Upper lobe of left lung (tissue), 6 donors: ENCODE data around the gene PLEKHM2. TPM values are rescaled to one million over a fixed set of nuclear protein-coding genes. Genes with fewer than 3 reads are reported as not detected.
A peak's percentile ranks its signal among the peaks of the same experiment; 100 is the strongest.

ENCODE experiments used
- ATAC-seq, 2 donors: fragments of 200-7000 bp; cut with Tn5 transposase; one replicate each; pipeline ENCODE4 v1.9.1; 2022; ENCODE audit warnings: mild to moderate bottlenecking in 2 of 2, moderate library complexity in 2 of 2; ENCODE audit not compliant: low FRiP score in 2 of 2
- DNase-seq, 2 donors: peaks; one replicate each; pipeline ENCODE4 v3.0.0-alpha.2; 2019 to 2020
- H3K27ac ChIP-seq, 4 donors: fragments of 200-600 bp; sonication (generic); one replicate each; pipeline ENCODE4 v1.5.1; 2016 to 2019
- H3K27me3 ChIP-seq, 4 donors: fragments of 200-600 bp; sonication (generic); one replicate each; pipeline ENCODE4 v1.5.1; 2017 to 2019
- H3K36me3 ChIP-seq, 4 donors: fragments of 200-600 bp; sonication (generic); one replicate each; pipeline ENCODE4 v1.5.1; 2016 to 2019
- H3K4me1 ChIP-seq, 4 donors: fragments of 200-600 bp; sonication (generic); one replicate each; pipeline ENCODE4 v1.5.1; 2018 to 2019
- H3K4me3 ChIP-seq, 4 donors: fragments of 200-600 bp; sonication (generic); one replicate each; pipeline ENCODE4 v1.5.1; 2017 to 2019; ENCODE audit warnings: mild to moderate bottlenecking in 2 of 4, moderate library complexity in 1 of 4
- H3K9me3 ChIP-seq, 4 donors: fragments of 200-600 bp; sonication (generic); one replicate each; pipeline ENCODE4 v1.5.1; 2018 to 2019
- EP300 ChIP-seq, 4 donors: sonication (generic); formaldehyde crosslinking; IDR thresholded peaks; one replicate each; pipeline ENCODE4 v1.5.1; 2017; ENCODE audit warnings: antibody characterized with exemption in 4 of 4, control low read depth in 2 of 4
- POLR2A ChIP-seq, 4 donors: fragments of 450-650 bp; IDR thresholded peaks; one replicate each; pipeline ENCODE4 v1.5.1; 2016 to 2017; ENCODE audit warnings: antibody characterized with exemption in 4 of 4, mild to moderate bottlenecking in 2 of 4
- POLR2AphosphoS5 ChIP-seq, 2 donors: sonication (generic); formaldehyde crosslinking; IDR thresholded peaks; one replicate each; pipeline ENCODE4 v1.5.1; 2017; ENCODE audit warnings: antibody characterized with exemption in 2 of 2
- WGBS, 2 donors: methylation state at CpG; one replicate each; pipeline ENCODE4 v1.1.5; 2017 to 2018; 5-methylcytosine and 5-hydroxymethylcytosine counted together
- total RNA-seq, 6 donors: library from RNA; depleted of rRNA in 4 of 6; stranded (reverse); fragments of >200 nt in 4 of 6; gene quantifications; one replicate each; pipeline versions ENCODE4 v1.1.0 to v1.2.1, GENCODE V29; 2016 to 2021
- TF ChIP-seq, protein P1 (sequence below), 6 experiments: fragments of 450-650 bp in 4 of 6; fragments of 200-600 bp in 2 of 6; sonication (generic) in 2 of 6; IDR thresholded peaks; one replicate each; pipeline ENCODE4 v1.5.1; 2016 to 2019; ENCODE audit warnings: antibody characterized with exemption in 6 of 6
- donor health status: DM: no; HTN: no; CAD: no; lungs with moderate emphysema.
- donor health status: DM: no; HTN: yes; CAD: no; lungs with severe emphysema.

PLEKHM2 gene
- total RNA-seq, 6 donors from 2014 or later: 50.3 to 120 (median 83.3) TPM

DNA sequence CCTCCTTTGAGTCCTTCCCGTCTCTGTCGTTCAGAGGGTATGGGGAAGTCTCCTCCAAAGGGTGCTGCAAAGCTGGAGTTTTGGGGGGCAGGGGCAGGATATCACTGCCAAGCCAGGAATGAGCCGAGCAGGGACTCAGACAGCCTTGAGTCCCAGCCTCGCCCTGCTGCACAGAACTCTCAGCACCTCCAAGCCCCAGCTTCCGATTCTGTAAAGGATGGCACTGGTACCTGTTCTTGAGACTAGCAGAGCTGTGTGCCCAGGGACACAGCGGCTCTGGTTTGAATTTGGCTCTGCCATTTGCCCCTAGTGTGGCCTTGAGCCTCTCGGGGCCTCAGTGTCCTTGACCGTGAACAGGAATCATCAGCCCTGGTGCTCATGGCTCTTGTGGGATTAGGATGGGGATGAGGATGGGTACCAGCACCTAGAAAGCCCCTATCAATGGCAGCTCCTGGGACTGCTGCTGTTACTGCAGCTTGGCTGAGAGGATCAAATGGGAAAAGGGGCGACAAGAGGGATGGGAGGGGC is 73.0 kb downstream of the PLEKHM2 start:
- ATAC-seq (no peak), DNase-seq (no peak)
- TF ChIP-seq, protein P1, sequence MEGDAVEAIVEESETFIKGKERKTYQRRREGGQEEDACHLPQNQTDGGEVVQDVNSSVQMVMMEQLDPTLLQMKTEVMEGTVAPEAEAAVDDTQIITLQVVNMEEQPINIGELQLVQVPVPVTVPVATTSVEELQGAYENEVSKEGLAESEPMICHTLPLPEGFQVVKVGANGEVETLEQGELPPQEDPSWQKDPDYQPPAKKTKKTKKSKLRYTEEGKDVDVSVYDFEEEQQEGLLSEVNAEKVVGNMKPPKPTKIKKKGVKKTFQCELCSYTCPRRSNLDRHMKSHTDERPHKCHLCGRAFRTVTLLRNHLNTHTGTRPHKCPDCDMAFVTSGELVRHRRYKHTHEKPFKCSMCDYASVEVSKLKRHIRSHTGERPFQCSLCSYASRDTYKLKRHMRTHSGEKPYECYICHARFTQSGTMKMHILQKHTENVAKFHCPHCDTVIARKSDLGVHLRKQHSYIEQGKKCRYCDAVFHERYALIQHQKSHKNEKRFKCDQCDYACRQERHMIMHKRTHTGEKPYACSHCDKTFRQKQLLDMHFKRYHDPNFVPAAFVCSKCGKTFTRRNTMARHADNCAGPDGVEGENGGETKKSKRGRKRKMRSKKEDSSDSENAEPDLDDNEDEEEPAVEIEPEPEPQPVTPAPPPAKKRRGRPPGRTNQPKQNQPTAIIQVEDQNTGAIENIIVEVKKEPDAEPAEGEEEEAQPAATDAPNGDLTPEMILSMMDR (IDR thresholded peaks at IDR 0.05): no peak
- TF ChIP-seq EP300 (IDR thresholded peaks at IDR 0.05) (no peak), POLR2A (IDR thresholded peaks at IDR 0.05) (no peak), POLR2AphosphoS5 (IDR thresholded peaks at IDR 0.05) (no peak)
- Histone ChIP-seq H3K27ac (peak overlapping the region in 2 of 4 donors; percentile 78 to 85), H3K36me3 (no peaks in the 10 kb centered on the region), H3K4me3 (no peak overlapping the region), H3K9me3 (no peaks in the 10 kb centered on the region), H3K27me3 (peaks cover 0 to 22% (median 16%) of the 10 kb centered on the region in 4 donors), H3K4me1 (peaks cover 16 to 40% (median 37%) of the 10 kb centered on the region in 4 donors)
- 60 to 78% methylated on average over 3 to 9 of the region's 9 CpGs for WGBS, 2 donors

DNA sequence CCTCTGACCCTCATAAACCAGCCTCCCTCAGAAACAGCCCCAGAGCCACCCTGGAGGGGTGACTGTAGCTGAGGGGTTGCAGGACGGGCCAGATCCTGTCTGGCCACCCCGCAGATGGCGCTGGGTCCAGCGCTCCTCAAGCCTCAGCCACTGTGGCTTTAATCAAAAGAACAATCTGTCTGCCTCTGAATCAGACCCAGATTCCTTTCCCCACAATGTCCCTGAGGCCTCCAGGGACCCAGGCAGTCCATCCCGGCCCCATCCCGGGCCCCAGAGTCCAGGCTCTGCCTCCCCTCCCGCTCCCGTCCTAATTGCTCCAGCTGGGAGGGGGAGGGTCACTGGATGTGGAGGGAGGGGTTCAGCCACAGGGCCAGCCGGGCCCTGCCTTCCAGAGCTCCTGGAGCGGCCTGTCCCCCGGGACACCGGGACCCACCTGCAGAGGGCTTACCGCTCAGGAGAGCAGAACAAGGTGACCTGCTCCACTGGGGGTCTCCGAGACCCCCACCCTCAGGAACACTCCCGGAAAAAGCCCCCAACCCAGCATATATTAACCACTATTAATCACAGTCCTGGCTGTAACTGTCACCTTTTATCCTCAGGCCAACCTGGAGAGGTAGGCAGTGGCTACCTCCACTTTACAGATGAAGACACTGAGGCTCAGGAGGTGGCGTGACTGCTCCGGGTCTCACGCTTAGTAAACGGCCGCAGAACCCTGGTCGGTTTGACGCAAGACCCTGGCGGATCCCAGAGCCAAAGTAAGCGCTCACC is 73.6 kb downstream of the PLEKHM2 start:
- 43% methylated on average over 18 to 20 of the region's 24 CpGs for WGBS, 2 donors
- peaks cover 16 to 40% (median 37%) of the 10 kb centered on the region in 4 donors for H3K4me1 ChIP-seq
- no peaks in the 10 kb centered on the region for H3K36me3 ChIP-seq
- peak overlapping the region in 3 of 4 donors; percentile 46 to 82 (median 59) for H3K4me3 ChIP-seq
- H3K27ac ChIP-seq: peak overlapping the region; percentile 74 to 85 (median 76)
- no peak for TF ChIP-seq EP300 (IDR thresholded peaks at IDR 0.05)
- TF ChIP-seq POLR2A (IDR thresholded peaks at IDR 0.05): no peak
- no peaks in the 10 kb centered on the region for H3K9me3 ChIP-seq
- peak in 1 of 2 donors; percentile 75 for DNase-seq
- peaks cover 0 to 22% (median 16%) of the 10 kb centered on the region in 4 donors for H3K27me3 ChIP-seq
- ATAC-seq: no peak

DNA sequence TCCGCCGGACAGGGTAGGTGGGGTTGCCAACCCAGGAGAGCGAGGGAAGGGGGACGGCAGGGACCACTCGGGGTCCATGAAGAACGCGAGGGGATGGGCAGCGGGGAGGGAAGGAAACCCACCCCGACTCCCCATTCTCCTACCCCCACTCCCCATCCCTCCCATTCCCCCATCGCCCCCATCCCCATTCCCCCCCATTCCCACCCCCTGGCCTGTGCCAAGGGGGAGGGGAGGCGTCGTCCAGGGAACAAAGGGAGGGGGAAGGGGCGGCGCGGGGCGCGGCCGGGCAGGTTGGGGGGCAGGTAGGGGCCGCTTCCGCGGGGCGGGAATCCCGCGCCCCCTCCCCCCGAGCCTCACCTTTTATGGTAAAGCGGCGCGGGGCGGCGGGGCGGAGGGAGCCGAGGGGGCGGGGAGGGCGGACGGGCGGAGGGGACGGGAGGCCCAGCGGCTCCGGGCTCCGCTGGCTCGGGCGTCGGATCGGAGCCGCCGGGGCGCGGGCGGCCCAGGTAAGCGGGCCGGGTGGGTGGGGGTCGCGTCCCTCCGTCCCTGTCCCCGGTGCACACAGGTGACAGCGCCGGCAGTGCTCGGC is 74.3 kb downstream of the PLEKHM2 start, which contains the start of gene FBLIM1:
Gene FBLIM1 (plus strand): TSS at position 453 of the 589 bp plus-strand sequence. CDS start 6,189 bp downstream, outside the sequence.
- ATAC-seq (peak in 1 of 2 donors; percentile 3), DNase-seq (peak in 1 of 2 donors; percentile 87)
- Histone ChIP-seq H3K9me3 (no peaks in the 10 kb centered on the region), H3K4me3 (peak within 1 kb of the TSS; percentile 46 to 82 (median 60)), H3K4me1 (peaks cover 16 to 40% (median 37%) of the 10 kb centered on the region in 4 donors), H3K27ac (peak within 1 kb of the TSS; percentile 74 to 85 (median 76)), H3K36me3 (no peaks in the 10 kb centered on the region), H3K27me3 (peaks cover 0 to 22% (median 16%) of the 10 kb centered on the region in 4 donors)
- TF ChIP-seq EP300 (IDR thresholded peaks at IDR 0.05) (no peak), POLR2AphosphoS5 (IDR thresholded peaks at IDR 0.05) (no peak), POLR2A (IDR thresholded peaks at IDR 0.05) (no peak)
- TF ChIP-seq, protein P1 (IDR thresholded peaks at IDR 0.05): no peak
- WGBS, 2 donors: 14% methylated on average over 9 of the region's 58 CpGs; no CpG with 5 or more reads in 1 of the 2 donors

DNA sequence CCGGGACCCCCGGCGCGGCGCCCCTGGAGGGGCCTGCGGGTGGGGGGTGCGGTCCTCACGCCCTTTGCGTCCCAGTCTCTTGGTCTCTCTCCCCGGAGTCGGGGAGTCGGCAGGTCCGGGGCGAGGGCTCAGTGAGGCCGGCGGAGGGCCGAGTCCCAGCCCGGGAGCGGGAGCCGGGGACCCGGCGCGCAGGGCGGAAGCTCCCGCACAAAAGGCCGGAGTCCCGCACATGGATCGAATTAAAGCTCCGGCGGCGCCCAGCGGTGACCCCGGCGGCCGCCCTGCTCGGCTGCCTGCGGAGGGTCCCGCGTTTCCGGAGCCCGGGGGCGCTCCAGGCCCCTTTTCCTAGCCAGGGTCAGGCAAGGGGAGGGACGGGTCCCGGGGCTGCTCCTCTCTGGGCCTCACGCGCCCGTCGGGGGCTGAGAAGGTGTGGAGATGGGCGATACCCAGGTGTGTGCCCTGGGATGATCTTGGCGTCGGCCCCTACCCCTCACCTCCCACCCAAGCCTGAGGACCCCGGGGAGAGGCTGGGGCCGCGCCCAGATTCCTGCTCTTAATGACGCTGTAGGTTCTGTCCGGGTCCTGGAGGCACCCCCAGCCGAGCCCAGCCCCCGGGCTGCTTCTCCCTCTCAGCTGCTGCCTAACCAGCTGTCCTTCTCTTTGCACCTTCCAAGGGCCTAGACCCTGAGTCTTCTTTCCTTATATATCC is 75.0 kb downstream of the PLEKHM2 start:
- H3K4me3 ChIP-seq: peak overlapping the region; percentile 46 to 82 (median 60)
- ATAC-seq (peak in 1 of 2 donors; percentile 57), DNase-seq (peak in 1 of 2 donors; percentile 84)
- TF ChIP-seq POLR2AphosphoS5 (IDR thresholded peaks at IDR 0.05) (no peak), POLR2A (IDR thresholded peaks at IDR 0.05) (peak in 1 of 4 donors; percentile 8), EP300 (IDR thresholded peaks at IDR 0.05) (no peak)
- TF ChIP-seq, protein P1 (IDR thresholded peaks at IDR 0.05): no peak
- H3K36me3 ChIP-seq: no peaks in the 10 kb centered on the region
- WGBS, 2 donors: 13 to 14% methylated on average over 2 to 8 of the region's 58 CpGs
- no peaks in the 10 kb centered on the region for H3K9me3 ChIP-seq
- H3K27ac ChIP-seq: peak overlapping the region; percentile 74 to 85 (median 76)
- peaks cover 0 to 22% (median 16%) of the 10 kb centered on the region in 4 donors for H3K27me3 ChIP-seq
- H3K4me1 ChIP-seq: peaks cover 16 to 40% (median 37%) of the 10 kb centered on the region in 4 donors
